H1 (cell line): ENCODE measurements around the gene ZNF770. TPM values are rescaled to one million over a fixed set of nuclear protein-coding genes. Genes with fewer than 3 reads are reported as not detected.

Experiments
- CTCF ChIA-PET: fragments of 300-600 bp; sonication (Branson Sonifier 250); formaldehyde crosslinking; loops from one replicate; lab custom pipeline; 2021; ENCODE audit not compliant: partially characterized antibody; lab: Charles Lee
- POLR2A ChIA-PET: fragments of 300-600 bp; sonication (Branson Sonifier 250); formaldehyde crosslinking; loops from one replicate; lab custom pipeline; 2021; ENCODE audit warnings: inconsistent platforms; ENCODE audit not compliant: partially characterized antibody; lab: Charles Lee
- DNase-seq, 2 experiments: peaks; one replicate each; pipeline versions ENCODE4 v3.0.0 to v3.0.0-alpha.2; 2010 to 2022; ENCODE audit warnings: low spot score in 2 of 2, low read depth in 1 of 2, mixed read lengths in 1 of 2
- FAIRE-seq: peaks from 2 replicates; lab custom pipeline; 2011; peaks lifted over from hg19 to GRCh38; lab: Jason Lieb, UNC
- H2AFZ ChIP-seq: 2 replicates; pipeline ENCODE4 v1.8.1; 2012; ENCODE audit warnings: low read length, inconsistent platforms
- H2AK5ac ChIP-seq: 2 replicates; pipeline ENCODE4 v1.6.1; 2013; ENCODE audit warnings: low read depth, low read length
- H2BK120ac ChIP-seq: replicated peaks from 2 replicates; pipeline ENCODE3; 2013; ENCODE audit warnings: low read depth, low read length, inconsistent platforms
- H2BK12ac ChIP-seq: 2 replicates; pipeline ENCODE4 v1.6.1; 2013; ENCODE audit warnings: low read depth, low read length
- H2BK15ac ChIP-seq: 2 replicates; pipeline ENCODE4 v1.6.1; 2013; ENCODE audit warnings: low read length
- H2BK20ac ChIP-seq: 2 replicates; pipeline ENCODE4 v1.6.1; 2013; ENCODE audit warnings: low read length
- H2BK5ac ChIP-seq: 2 replicates; pipeline ENCODE4 v1.6.1; 2013; ENCODE audit warnings: low read depth, low read length
- H3K14ac ChIP-seq: 2 replicates; pipeline ENCODE4 v1.6.1; 2013; ENCODE audit warnings: inconsistent platforms; ENCODE audit not compliant: insufficient read length
- H3K18ac ChIP-seq: 2 replicates; pipeline ENCODE4 v1.6.1; 2013; ENCODE audit warnings: low read length; ENCODE audit errors: extremely low read depth
- H3K23ac ChIP-seq: 2 replicates; pipeline ENCODE4 v1.6.1; 2013; ENCODE audit warnings: inconsistent platforms; ENCODE audit not compliant: insufficient read length
- H3K23me2 ChIP-seq: 2 replicates; pipeline ENCODE4 v1.6.1; 2013; ENCODE audit warnings: low read depth, low read length
- H3K27ac ChIP-seq: 2 replicates; pipeline ENCODE4 v1.6.1; 2011; ENCODE audit warnings: low read depth, low read length, inconsistent platforms
- H3K27me3 ChIP-seq, 4 experiments: replicated peaks in 1 of 4; 1 replicate in 1 of 4; 2 replicates in 3 of 4; pipeline versions ENCODE4 v1.6.1 to v1.8.1; 2011 to 2013; ENCODE audit warnings: low read length in 3 of 4, mild to moderate bottlenecking in 3 of 4, inconsistent platforms in 2 of 4, mixed read lengths in 2 of 4, moderate library complexity in 1 of 4; ENCODE audit not compliant: control insufficient read depth in 3 of 4, insufficient read depth in 3 of 4; ENCODE audit errors: extremely low read depth in 1 of 4
- H3K36me3 ChIP-seq, 4 experiments: 2 replicates each; pipeline versions ENCODE4 v1.6.1 to v1.8.1; 2011 to 2013; ENCODE audit warnings: mild to moderate bottlenecking in 4 of 4, low read length in 3 of 4, moderate library complexity in 2 of 4, control low read depth in 1 of 4, inconsistent platforms in 1 of 4; ENCODE audit not compliant: insufficient read depth in 4 of 4, control insufficient read depth in 2 of 4
- H3K4ac ChIP-seq: replicated peaks from 2 replicates; pipeline ENCODE3; 2013; ENCODE audit warnings: low read length, low read depth, mixed read lengths, inconsistent platforms; ENCODE audit not compliant: insufficient read length
- H3K4me1 ChIP-seq, 4 experiments: replicated peaks in 1 of 4; 1 replicate in 1 of 4; 2 replicates in 3 of 4; pipeline versions ENCODE4 v1.6.1 to v1.8.1; 2011 to 2013; ENCODE audit warnings: low read length in 3 of 4, inconsistent platforms in 2 of 4, mixed read lengths in 1 of 4; ENCODE audit not compliant: insufficient read depth in 4 of 4, control insufficient read depth in 3 of 4
- H3K4me2 ChIP-seq, 2 experiments: 2 replicates each; pipeline versions ENCODE4 v1.6.1 to v1.8.1; 2011 to 2013; ENCODE audit warnings: low read depth in 2 of 2, low read length in 2 of 2, control low read depth in 1 of 2, inconsistent platforms in 1 of 2, mild to moderate bottlenecking in 1 of 2; ENCODE audit not compliant: insufficient read depth in 1 of 2
- H3K4me3 ChIP-seq, 4 experiments: fragments of 200-600, 300-600 bp in 1 of 4; sonication (generic), shearing (Covaris generic), sonication (Bioruptor Twin) in 1 of 4; 2 replicates each; pipeline versions ENCODE4 v1.5.1 to v1.8.1; 2011 to 2016; ENCODE audit warnings: low read length in 4 of 4, low read depth in 3 of 4, control low read depth in 2 of 4, inconsistent platforms in 2 of 4, mild to moderate bottlenecking in 2 of 4, mixed read lengths in 1 of 4, moderate library complexity in 1 of 4; ENCODE audit not compliant: insufficient read depth in 2 of 4; ENCODE audit errors: extremely low read depth in 1 of 4
- H3K56ac ChIP-seq: replicated peaks from 2 replicates; pipeline ENCODE3; 2013; ENCODE audit warnings: low read depth, mild to moderate bottlenecking, mixed read lengths, low read length, inconsistent platforms; ENCODE audit not compliant: insufficient read length
- H3K79me1 ChIP-seq: 2 replicates; pipeline ENCODE4 v1.6.1; 2013; ENCODE audit warnings: low read depth, low read length, control low read depth
- H3K79me2 ChIP-seq, 2 experiments: 2 replicates each; pipeline versions ENCODE4 v1.6.1 to v1.8.1; 2012 to 2013; ENCODE audit warnings: low read length in 2 of 2, mild to moderate bottlenecking in 2 of 2, inconsistent platforms in 1 of 2; ENCODE audit not compliant: insufficient read depth in 2 of 2, control insufficient read depth in 1 of 2
- H3K9ac ChIP-seq, 4 experiments: replicated peaks in 1 of 4; 1 replicate in 1 of 4; 2 replicates in 3 of 4; pipeline versions ENCODE4 v1.6.1 to v1.8.1; 2011 to 2013; ENCODE audit warnings: low read depth in 3 of 4, low read length in 3 of 4, control low read depth in 2 of 4, mild to moderate bottlenecking in 2 of 4, moderate library complexity in 2 of 4, inconsistent platforms in 1 of 4; ENCODE audit errors: extremely low read depth in 1 of 4
- H3K9me3 ChIP-seq, 2 experiments: 2 replicates each; pipeline versions ENCODE4 v1.6.1 to v1.8.1; 2012 to 2013; ENCODE audit warnings: mild to moderate bottlenecking in 2 of 2, moderate library complexity in 2 of 2, control low read depth in 1 of 2, inconsistent platforms in 1 of 2, low read depth in 1 of 2, low read length in 1 of 2, mixed read lengths in 1 of 2; ENCODE audit not compliant: insufficient read depth in 2 of 2
- H4K20me1 ChIP-seq, 2 experiments: replicated peaks in 1 of 2; 2 replicates each; pipeline versions ENCODE3 to v1.8.1; 2011 to 2013; ENCODE audit warnings: inconsistent platforms in 2 of 2, low read length in 2 of 2, mild to moderate bottlenecking in 1 of 2; ENCODE audit not compliant: insufficient read depth in 2 of 2, control insufficient read depth in 1 of 2
- H4K5ac ChIP-seq: 2 replicates; pipeline ENCODE4 v1.6.1; 2013; ENCODE audit warnings: low read length, low read depth, mixed read lengths, inconsistent platforms; ENCODE audit not compliant: insufficient read length
- H4K8ac ChIP-seq: 2 replicates; pipeline ENCODE4 v1.8.0; 2013; ENCODE audit warnings: mild to moderate bottlenecking, moderate library complexity, low read length, inconsistent platforms; ENCODE audit not compliant: insufficient read depth; ENCODE audit errors: extremely low read depth
- H4K91ac ChIP-seq: replicated peaks from 2 replicates; pipeline ENCODE3; 2013; ENCODE audit warnings: low read length, mixed read lengths, inconsistent platforms; ENCODE audit not compliant: insufficient read length
- KDM5A ChIP-seq: fragments of 200-600 bp; IDR thresholded peaks from 2 replicates; pipeline ENCODE4 v1.7.1; 2012; ENCODE audit warnings: mild to moderate bottlenecking, low read length, inconsistent platforms, mixed read lengths
- SAP30 ChIP-seq: fragments of 300-600 bp; sonication (generic); IDR thresholded peaks from 2 replicates; pipeline ENCODE4 v1.7.1; 2012; ENCODE audit warnings: low read length, moderate library complexity, mild to moderate bottlenecking, inconsistent platforms; ENCODE audit not compliant: insufficient read depth, insufficient replicate concordance
- WGBS, 2 experiments: shearing (Covaris generic) in 1 of 2; methylation state at CpG; one replicate each; pipeline versions ENCODE4 v1.1.6 to v1.1.7; 2013 to 2015; ENCODE audit warnings: low lambda C conversion rate in 2 of 2, mixed read lengths in 2 of 2, inconsistent platforms in 1 of 2, low coverage in 1 of 2, missing lambda C conversion rate in 1 of 2; ENCODE audit not compliant: insufficient replicate concordance in 2 of 2, insufficient coverage in 1 of 2, insufficient read length in 1 of 2; ENCODE audit errors: extremely low coverage in 1 of 2, missing lambda C conversion rate in 1 of 2; 5-methylcytosine and 5-hydroxymethylcytosine counted together
- polyA plus RNA-seq, 7 experiments: library from polyadenylated mRNA; depleted of rRNA in 3 of 7; stranded (reverse) in 5 of 7; unstranded in 2 of 7; fragments of >200 nt in 5 of 7; fragments of 200-250 nt in 2 of 7; gene quantifications; 1 replicate in 5 of 7; 2 replicates in 1 of 7; 4 replicates in 1 of 7; pipeline versions ENCODE4 v1.2.1 to v1.2.3, GENCODE V29; 2011 to 2013; ENCODE audit warnings: missing spikeins in 2 of 7, mixed read lengths in 2 of 7
- total RNA-seq: library from RNA; stranded (reverse); fragmentation: NEBNext Ultra II Directional; extraction: Animal tissue kit (Norgen Biotek cat#: 25700); gene quantifications from 2 replicates; pipeline ENCODE4 v1.2.1, GENCODE V29; 2021

The ZNF770 gene
- total and polyA plus RNA-seq, 2 of the 8 experiments (the other 6 are each of a cell fraction or from before 2014, with no cell fraction given), result 24.8 to 143 TPM

- Histone ChIP-seq H2BK12ac (peak overlapping the region; percentile 53; the same call in 1 of the 2 replicates), H4K5ac (peak overlapping the region; percentile 79), H2AFZ (no peak overlapping the region), H4K8ac (no peak overlapping the region; the same call in 1 of the 2 replicates), H3K18ac (peak overlapping the region; percentile 55), H3K36me3 (peaks cover 0 to 31% (median 8%) of the 10 kb centered on the region in 4 experiments; a peak in 7 of 8 replicates), H3K4me3 (peak overlapping the region; percentile 97 to 99 (median 98)), H2BK5ac (peak overlapping the region; percentile 72), H3K4me1 (peaks cover 3 to 10% (median 3%) of the 10 kb centered on the region in 4 experiments; a peak in 4 of 7 replicates), H3K9me3 (no peaks in the 10 kb centered on the region), H3K9ac (peak overlapping the region; percentile 81 to 94 (median 88)), H2BK15ac (no peak overlapping the region), H3K4ac (peak overlapping the region; percentile 47), H3K14ac (no peak overlapping the region), H3K4me2 (peak overlapping the region; percentile 85 to 98), H3K79me2 (peaks cover 24 to 58% of the 10 kb centered on the region in 2 experiments), H2BK120ac (no peak overlapping the region), H4K20me1 (peaks cover 0 to 3% of the 10 kb centered on the region in 2 experiments), H3K23me2 (peaks cover 10% of the 10 kb centered on the region), H3K23ac (no peak overlapping the region), H3K27me3 (no peaks in the 10 kb centered on the region), H3K56ac (peak overlapping the region; percentile 57), H3K79me1 (no peaks in the 10 kb centered on the region; the same call in 1 of the 2 replicates), H2BK20ac (no peak overlapping the region), H3K27ac (peak overlapping the region; percentile 89), H2AK5ac (no peak overlapping the region), H4K91ac (peak overlapping the region; percentile 75)
- ChIA-PET CTCF (interaction anchor here (3.1 to 3.8 kb wide), 2 partner anchors 17 to 31 kb away, joined by 8 to 19 read pairs; partner anchors contain the start of gene AQR), POLR2A (interaction anchor here (0.5 to 4.3 kb wide), 19 partner anchors 10 to 975 kb away, joined by 3 to 28 read pairs (median 3); partner anchors contain the start of gene AQR)
- 1% methylated on average over 16 of the region's 16 CpGs; no CpG with 5 or more reads in 1 of the 2 experiments for WGBS, 2 experiments
- TF ChIP-seq KDM5A, result no peak; the same call in 1 of the 2 replicates
- peak; percentile 29 for TF ChIP-seq SAP30
- DNase-seq (no peak), FAIRE-seq (no peak)
Measured at GRCh38 chr15:34987609-34988026, 469 bp downstream of the ZNF770 start.
